ENCODE results near the gene GRXCR1.

DNA sequence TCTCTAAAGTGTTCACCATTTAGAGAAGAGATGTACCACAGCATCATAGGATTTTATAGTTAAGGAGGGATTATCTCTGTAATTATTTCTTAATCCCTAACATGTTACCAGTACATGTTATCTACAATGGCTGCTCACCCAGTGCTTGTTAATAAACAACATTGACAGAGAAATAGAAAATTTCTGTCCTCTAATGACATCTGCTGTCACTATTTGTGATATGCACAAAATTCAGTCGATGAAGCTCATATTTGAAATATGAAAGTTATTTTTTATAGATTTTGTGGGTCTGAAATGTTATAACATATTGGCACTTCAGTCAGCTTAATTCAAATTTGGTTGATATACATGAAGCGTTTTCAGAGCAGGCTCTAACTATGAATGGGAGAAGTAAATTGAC, 48.8 kb upstream of the GRXCR1 start:
- TF ChIP-seq CTCF (conservative IDR thresholded peaks at IDR 0.05 in 1 of 2, IDR thresholded peaks at IDR 0.05 in 1 of 2; ENCODE audit: extremely low read depth in 1 of 2, insufficient read depth in 1 of 2, low read depth in 1 of 2, low read length in 2 of 2), result no peak
- TF ChIP-seq EZH2 (IDR thresholded peaks at IDR 0.05; ENCODE audit: borderline replicate concordance, low read length), result no peak
